ENCODE data around the gene NOTUM.

GRCh38 chr17:81961087-81961511 lies at the start of gene NOTUM:
- TF ChIP-seq CTCF (IDR thresholded peaks at IDR 0.05), result peak; percentile 58
- TF ChIP-seq ZFX (IDR thresholded peaks at IDR 0.05; ENCODE audit: borderline replicate concordance), result no peak

All from 22Rv1 (cell line).